GM12873 (cell line): ENCODE results near the gene FYN.

Experiments
- CTCF ChIP-seq: IDR thresholded peaks from 2 replicates; pipeline ENCODE4 v1.5.1; 2012; ENCODE audit warnings: low read depth, mild to moderate bottlenecking, moderate library complexity, low read length, control low read depth; ENCODE audit not compliant: insufficient read depth; ENCODE audit errors: missing control alignments

FYN gene

GRCh38 chr6:111834356-111834755 is 38.9 kb downstream of the FYN start:
- no peak for TF ChIP-seq CTCF

- no peak for TF ChIP-seq CTCF
Measured at GRCh38 chr6:111832833-111833418, 40.3 kb downstream of the FYN start.

GRCh38 chr6:111831408-111831807 is 41.8 kb downstream of the FYN start:
- TF ChIP-seq CTCF = no peak

GRCh38 chr6:111829998-111830397 is 43.3 kb downstream of the FYN start:
- no peak for TF ChIP-seq CTCF

- no peak for TF ChIP-seq CTCF
Measured at GRCh38 chr6:111829581-111829980, 43.7 kb downstream of the FYN start.

GRCh38 chr6:111828809-111829208 is 44.4 kb downstream of the FYN start:
- TF ChIP-seq CTCF = no peak

GRCh38 chr6:111825439-111826086 is 47.7 kb downstream of the FYN start:
- no peak for TF ChIP-seq CTCF
